ENCODE results near the gene EXOC1L.
"Not testable (repeated sequence)": the region's sequence is repeated elsewhere in the genome, so short reads cannot be mapped to it uniquely, and the experiment has no call there.

Gene EXOC1L

DNA sequence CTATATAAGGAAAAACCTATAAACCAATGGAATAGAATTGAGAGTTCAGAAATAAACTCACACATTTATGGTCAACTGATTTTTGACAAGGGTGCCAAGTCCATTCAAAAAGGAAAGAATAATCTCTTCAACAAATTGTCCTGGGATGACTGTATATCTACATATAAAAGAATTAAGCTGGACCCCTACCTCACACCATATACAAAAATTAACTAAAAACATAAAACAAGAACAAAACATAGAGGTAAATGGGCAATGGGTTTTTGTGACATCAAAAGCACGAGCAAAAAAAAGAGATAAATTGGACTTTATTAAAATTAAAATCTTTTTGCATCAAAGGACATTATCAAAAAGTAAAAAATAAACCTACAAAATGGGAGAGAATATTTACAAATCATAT is 18.3 kb downstream of the EXOC1L start:
- peaks cover 0 to 8% (median 0%) of the 10 kb centered on the region in 3 donors for H3K9me3 ChIP-seq
- TF ChIP-seq, protein P1, sequence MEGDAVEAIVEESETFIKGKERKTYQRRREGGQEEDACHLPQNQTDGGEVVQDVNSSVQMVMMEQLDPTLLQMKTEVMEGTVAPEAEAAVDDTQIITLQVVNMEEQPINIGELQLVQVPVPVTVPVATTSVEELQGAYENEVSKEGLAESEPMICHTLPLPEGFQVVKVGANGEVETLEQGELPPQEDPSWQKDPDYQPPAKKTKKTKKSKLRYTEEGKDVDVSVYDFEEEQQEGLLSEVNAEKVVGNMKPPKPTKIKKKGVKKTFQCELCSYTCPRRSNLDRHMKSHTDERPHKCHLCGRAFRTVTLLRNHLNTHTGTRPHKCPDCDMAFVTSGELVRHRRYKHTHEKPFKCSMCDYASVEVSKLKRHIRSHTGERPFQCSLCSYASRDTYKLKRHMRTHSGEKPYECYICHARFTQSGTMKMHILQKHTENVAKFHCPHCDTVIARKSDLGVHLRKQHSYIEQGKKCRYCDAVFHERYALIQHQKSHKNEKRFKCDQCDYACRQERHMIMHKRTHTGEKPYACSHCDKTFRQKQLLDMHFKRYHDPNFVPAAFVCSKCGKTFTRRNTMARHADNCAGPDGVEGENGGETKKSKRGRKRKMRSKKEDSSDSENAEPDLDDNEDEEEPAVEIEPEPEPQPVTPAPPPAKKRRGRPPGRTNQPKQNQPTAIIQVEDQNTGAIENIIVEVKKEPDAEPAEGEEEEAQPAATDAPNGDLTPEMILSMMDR (IDR thresholded peaks at IDR 0.05): no peak
- no peaks in the 10 kb centered on the region for H3K4me1 ChIP-seq
- H3K27ac ChIP-seq: no peak overlapping the region
- intact Hi-C loops (cut with DNase I; ENCODE audit: low total_unique reads): no loop called here
- H3K27me3 ChIP-seq: no peaks in the 10 kb centered on the region
- no peak for DNase-seq
- no peaks in the 10 kb centered on the region for H3K36me3 ChIP-seq
- H3K4me3 ChIP-seq: no peak overlapping the region

DNA sequence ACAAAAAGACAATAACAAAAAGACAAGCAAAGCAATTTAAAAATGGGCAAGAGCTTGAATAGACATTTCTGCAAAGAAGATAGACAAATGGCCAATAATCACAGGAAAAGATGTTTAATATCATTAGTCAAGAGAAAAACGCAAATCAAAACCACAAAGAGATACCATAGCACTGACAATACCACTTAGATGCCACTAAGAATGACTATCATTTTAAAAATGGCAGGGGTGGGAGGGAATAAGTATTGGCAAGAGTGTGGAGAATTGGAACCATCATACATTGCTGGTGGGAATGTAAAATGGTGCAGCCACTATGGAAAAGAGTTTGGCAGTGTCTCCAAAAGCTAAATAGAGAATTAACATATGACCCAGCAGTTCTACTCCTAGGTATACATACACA is 18.8 kb downstream of the EXOC1L start:
- Histone ChIP-seq H3K4me3 (no peak overlapping the region), H3K4me1 (no peaks in the 10 kb centered on the region), H3K27ac (no peak overlapping the region), H3K27me3 (no peaks in the 10 kb centered on the region), H3K36me3 (no peaks in the 10 kb centered on the region), H3K9me3 (peaks cover 0 to 8% (median 0%) of the 10 kb centered on the region in 3 donors)
- intact Hi-C loops (cut with DNase I; ENCODE audit: low total_unique reads): no loop called here
- TF ChIP-seq, protein P1 (IDR thresholded peaks at IDR 0.05): no peak
- DNase-seq: no peak

DNA sequence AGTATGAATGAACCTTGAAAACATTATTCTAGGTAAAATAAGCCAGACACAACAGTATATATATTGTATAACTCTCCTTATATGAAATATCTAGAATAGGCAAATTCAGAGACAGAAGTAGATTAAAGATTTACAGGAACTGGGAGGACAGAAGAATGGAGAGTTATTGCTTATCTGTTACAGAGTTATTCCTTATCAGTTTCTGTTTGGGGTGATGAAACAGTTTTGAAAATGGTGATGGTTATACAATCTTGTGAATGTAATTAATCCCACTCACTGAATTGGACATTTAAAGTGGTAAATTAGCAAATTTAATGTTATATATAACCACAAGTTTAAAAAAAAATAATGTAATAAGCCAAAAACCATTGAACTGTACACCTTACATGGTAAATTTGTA is 19.4 kb downstream of the EXOC1L start:
- Histone ChIP-seq H3K4me1 (no peaks in the 10 kb centered on the region), H3K9me3 (peaks cover 0 to 8% (median 0%) of the 10 kb centered on the region in 3 donors), H3K4me3 (no peak overlapping the region), H3K27ac (no peak overlapping the region), H3K27me3 (no peaks in the 10 kb centered on the region), H3K36me3 (no peaks in the 10 kb centered on the region)
- TF ChIP-seq, protein P1 (IDR thresholded peaks at IDR 0.05): no peak
- no peak for DNase-seq
- intact Hi-C loops (cut with DNase I; ENCODE audit: low total_unique reads): no loop called here

DNA sequence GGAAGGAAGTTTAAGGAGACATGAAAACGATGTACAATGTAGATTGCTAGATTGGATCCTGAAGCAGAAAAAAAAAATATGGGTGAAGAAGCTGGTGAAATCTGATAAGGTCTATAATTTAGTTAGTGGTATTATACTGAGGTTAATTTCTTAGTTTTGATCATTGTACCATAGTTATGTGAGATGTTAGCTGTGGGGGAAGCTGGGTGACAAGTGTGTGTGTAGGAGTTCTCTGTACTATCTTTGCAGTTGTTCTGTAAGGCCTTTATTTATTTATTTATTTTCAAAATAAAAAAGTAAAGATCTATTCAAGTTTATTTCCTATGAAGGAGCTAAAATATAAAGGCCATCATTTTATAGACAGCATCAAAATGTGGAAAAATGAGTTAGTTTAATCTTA is 21.4 kb downstream of the EXOC1L start:
- TF ChIP-seq, protein P1 (IDR thresholded peaks at IDR 0.05): no peak

DNA sequence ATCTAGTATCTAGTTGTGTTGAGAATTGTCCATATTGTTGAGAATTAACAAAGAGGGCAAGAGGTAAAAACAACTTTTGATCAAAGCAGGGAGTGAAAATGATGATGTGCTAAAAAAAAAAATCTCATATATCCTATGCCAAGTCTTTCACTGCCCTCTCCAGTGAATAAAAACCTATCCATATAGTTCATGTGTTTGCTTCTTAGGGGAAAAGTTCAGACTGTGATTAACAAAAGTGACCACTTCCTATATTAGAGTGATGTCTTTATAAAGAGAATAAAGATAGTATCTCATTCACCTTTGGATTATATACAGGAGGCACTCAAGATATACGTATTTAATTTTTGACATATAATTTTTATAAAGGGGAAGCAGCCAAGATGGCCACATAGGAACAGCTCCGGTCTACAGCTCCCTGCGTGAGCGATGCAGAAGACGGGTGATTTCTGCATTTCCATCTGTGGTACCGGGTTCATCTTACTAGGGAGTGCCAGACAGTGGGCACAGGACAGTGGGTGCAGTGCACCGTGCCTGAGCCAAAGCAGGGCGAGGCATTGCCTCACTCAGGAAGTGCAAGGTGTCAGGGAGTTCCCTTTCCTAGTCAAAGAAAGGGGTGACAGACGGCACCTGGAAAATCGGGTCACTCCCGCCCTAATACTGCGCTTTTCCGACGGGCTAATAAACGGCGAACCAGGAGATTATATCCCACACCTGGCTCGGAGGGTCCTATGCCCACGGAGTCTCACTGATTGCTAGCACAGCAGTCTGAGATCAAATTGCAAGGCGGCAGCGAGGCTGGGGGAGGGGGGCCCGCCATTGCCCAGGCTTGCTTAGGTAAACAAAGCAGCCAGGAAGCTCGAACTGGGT is 22.0 kb downstream of the EXOC1L start:
- DNase-seq; H3K27ac ChIP-seq; H3K27me3 ChIP-seq; H3K9me3 ChIP-seq; H3K4me3 ChIP-seq; intact Hi-C loops (cut with DNase I; ENCODE audit: low total_unique reads); H3K4me1 ChIP-seq; H3K36me3 ChIP-seq: not testable (repeated sequence)

More for the DNA sequence above, 21.4 kb downstream of the EXOC1L start:
- intact Hi-C loops (cut with DNase I; ENCODE audit: low total_unique reads): no loop called here
- no peak for DNase-seq
- Histone ChIP-seq H3K36me3 (no peaks in the 10 kb centered on the region), H3K4me1 (no peaks in the 10 kb centered on the region), H3K4me3 (no peak overlapping the region), H3K27me3 (no peaks in the 10 kb centered on the region), H3K27ac (no peak overlapping the region), H3K9me3 (peaks cover 0 to 8% (median 0%) of the 10 kb centered on the region in 3 donors)

DNA sequence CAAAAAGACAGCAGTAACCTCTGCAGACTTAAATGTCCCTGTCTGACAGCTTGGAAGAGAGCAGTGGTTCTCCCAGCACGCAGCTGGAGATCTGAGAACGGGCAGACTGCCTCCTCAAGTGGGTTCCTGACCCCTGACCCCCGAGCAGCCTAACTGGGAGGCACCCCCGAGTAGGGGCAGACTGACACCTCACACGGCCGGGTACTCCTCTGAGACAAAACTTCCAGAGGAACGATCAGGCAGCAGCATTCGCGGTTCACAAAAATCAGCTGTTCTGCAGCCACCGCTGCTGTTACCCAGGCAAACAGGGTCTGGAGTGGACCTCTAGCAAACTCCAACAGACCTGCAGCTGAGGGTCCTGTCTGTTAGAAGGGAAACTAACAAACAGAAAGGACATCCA is 22.7 kb downstream of the EXOC1L start:
- H3K4me1 ChIP-seq; H3K27ac ChIP-seq; H3K36me3 ChIP-seq; H3K27me3 ChIP-seq; DNase-seq; intact Hi-C loops (cut with DNase I; ENCODE audit: low total_unique reads); H3K4me3 ChIP-seq; H3K9me3 ChIP-seq: not testable (repeated sequence)
